HL-60 (cell line): ENCODE data around the gene ITGAD.

Experiments
- CTCF ChIP-seq: IDR thresholded peaks from one replicate; pipeline ENCODE4 v1.5.1; 2011; ENCODE audit warnings: low read length, control low read depth, inconsistent platforms; ENCODE audit not compliant: insufficient read depth
- GABPA ChIP-seq: IDR thresholded peaks from 2 replicates; pipeline ENCODE4 v1.6.1; 2012; ENCODE audit warnings: low read depth
- POLR2AphosphoS5 ChIP-seq: IDR thresholded peaks from 2 replicates; pipeline ENCODE4 v1.6.1; 2012; ENCODE audit warnings: low read depth
- SPI1 ChIP-seq: IDR thresholded peaks from 2 replicates; pipeline ENCODE4 v1.6.1; 2012; ENCODE audit warnings: low read depth, mild to moderate bottlenecking, borderline replicate concordance
- TF ChIP-seq, protein P1 (sequence below): IDR thresholded peaks from 2 replicates; pipeline ENCODE4 v1.6.1; 2012; ENCODE audit warnings: low read depth; ENCODE audit not compliant: insufficient replicate concordance

DNA sequence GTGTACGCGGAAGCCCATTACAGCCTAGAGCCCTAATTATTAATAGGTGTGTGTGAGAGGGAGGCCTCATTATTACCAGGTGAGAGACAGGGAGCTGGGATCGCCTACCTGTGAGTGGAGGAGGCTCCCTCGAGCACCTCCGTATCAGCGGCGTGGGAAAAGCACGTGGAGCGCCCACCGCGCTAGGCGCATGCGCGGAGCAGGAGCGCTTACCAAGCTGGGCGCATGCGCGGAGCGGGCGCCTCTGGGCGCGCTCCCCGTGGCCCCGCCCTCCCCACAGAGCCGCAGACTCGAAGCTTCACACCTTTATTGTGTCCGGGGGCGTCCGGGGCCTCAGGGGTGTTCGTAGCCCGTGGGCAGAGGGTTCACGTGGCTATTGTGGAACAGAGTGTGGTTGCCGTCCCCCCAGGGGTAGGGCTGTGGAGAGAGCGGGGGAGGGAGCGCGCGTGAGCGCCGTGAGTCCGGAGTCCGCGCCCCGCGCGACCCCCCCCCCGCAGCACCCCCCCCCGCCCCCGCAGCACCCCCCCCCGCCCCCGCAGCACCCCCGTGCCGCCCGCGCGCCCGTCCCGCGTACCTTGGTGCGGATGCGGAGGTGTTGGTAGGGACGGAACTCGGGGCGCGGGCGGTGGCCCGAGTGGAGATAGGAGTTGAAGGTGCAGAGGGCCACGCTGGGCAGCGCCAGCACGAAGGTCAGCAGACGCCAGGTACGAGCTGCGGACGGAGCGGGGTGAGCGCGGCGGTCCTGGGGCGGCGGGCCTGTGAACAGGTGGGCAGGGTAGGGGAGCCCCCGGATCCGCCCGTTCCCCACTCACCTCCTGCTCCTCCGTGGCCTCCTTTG lies 34.5 kb downstream of the ITGAD start:
- TF ChIP-seq CTCF (no peak), POLR2AphosphoS5 (no peak), GABPA (no peak), SPI1 (no peak)
- TF ChIP-seq, protein P1, sequence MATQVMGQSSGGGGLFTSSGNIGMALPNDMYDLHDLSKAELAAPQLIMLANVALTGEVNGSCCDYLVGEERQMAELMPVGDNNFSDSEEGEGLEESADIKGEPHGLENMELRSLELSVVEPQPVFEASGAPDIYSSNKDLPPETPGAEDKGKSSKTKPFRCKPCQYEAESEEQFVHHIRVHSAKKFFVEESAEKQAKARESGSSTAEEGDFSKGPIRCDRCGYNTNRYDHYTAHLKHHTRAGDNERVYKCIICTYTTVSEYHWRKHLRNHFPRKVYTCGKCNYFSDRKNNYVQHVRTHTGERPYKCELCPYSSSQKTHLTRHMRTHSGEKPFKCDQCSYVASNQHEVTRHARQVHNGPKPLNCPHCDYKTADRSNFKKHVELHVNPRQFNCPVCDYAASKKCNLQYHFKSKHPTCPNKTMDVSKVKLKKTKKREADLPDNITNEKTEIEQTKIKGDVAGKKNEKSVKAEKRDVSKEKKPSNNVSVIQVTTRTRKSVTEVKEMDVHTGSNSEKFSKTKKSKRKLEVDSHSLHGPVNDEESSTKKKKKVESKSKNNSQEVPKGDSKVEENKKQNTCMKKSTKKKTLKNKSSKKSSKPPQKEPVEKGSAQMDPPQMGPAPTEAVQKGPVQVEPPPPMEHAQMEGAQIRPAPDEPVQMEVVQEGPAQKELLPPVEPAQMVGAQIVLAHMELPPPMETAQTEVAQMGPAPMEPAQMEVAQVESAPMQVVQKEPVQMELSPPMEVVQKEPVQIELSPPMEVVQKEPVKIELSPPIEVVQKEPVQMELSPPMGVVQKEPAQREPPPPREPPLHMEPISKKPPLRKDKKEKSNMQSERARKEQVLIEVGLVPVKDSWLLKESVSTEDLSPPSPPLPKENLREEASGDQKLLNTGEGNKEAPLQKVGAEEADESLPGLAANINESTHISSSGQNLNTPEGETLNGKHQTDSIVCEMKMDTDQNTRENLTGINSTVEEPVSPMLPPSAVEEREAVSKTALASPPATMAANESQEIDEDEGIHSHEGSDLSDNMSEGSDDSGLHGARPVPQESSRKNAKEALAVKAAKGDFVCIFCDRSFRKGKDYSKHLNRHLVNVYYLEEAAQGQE: no peak
